22Rv1 (cell line): ENCODE measurements around the gene HCFC1R1.

Experiments
- CTCF ChIP-seq: fragments of 450-650 bp; IDR thresholded peaks from 2 replicates; pipeline ENCODE4 v1.5.1; 2017; ENCODE audit warnings: mild to moderate bottlenecking
- ZFX ChIP-seq: fragments of 450-650 bp; IDR thresholded peaks from 2 replicates; pipeline ENCODE4 v1.6.1; 2017; ENCODE audit warnings: antibody characterized with exemption, borderline replicate concordance

- no peak for TF ChIP-seq CTCF
- no peak for TF ChIP-seq ZFX
Observed at GRCh38 chr16:3045758-3046640, 22.3 kb upstream of the HCFC1R1 start, which contains the start of gene MMP25.
